ENCODE measurements around the gene FAM193A.

GRCh38 chr4:2638730-2639129 lies 102.3 kb downstream of the FAM193A start:
- TF ChIP-seq PATZ1 (CRISPR knock-in tag; IDR thresholded peaks at IDR 0.05; ENCODE audit: borderline replicate concordance) (no peak), ISL1 (CRISPR knock-in tag; IDR thresholded peaks at IDR 0.05) (no peak)
